Stimulated activated CD4-positive, alpha-beta T cell treated with anti-CD3 and anti-CD28 coated beads, Interleukin-1b, Interleukin-23, amount 100 ng/mL, for 48 hours (primary cell): ENCODE data around the gene CEP70.
"Not testable (repeated sequence)": the region's sequence is repeated elsewhere in the genome, so short reads cannot be mapped to it uniquely, and the experiment has no call there.

ENCODE experiments used
- DNase-seq: peaks from one replicate; pipeline ENCODE4 v3.0.0-alpha.2; 2020

The CEP70 gene

GRCh38 chr3:138467931-138468330 lies 126.1 kb downstream of the CEP70 start:
- no peak for DNase-seq

- no peak for DNase-seq
These were observed 128.1 kb downstream of the CEP70 start for GRCh38 chr3:138465925-138466324.

GRCh38 chr3:138465451-138465850 lies 128.6 kb downstream of the CEP70 start:
- no peak for DNase-seq

- no peak for DNase-seq
These were observed 129.6 kb downstream of the CEP70 start for GRCh38 chr3:138464491-138464860.

- no peak for DNase-seq
These were observed 130.2 kb downstream of the CEP70 start for GRCh38 chr3:138463724-138464490.

- no peak for DNase-seq
These were observed 132.2 kb downstream of the CEP70 start for GRCh38 chr3:138461896-138462295.

GRCh38 chr3:138461246-138461645 lies 132.8 kb downstream of the CEP70 start:
- DNase-seq: no peak

- no peak for DNase-seq
These were observed 133.4 kb downstream of the CEP70 start for GRCh38 chr3:138460536-138461205.

- DNase-seq: no peak
These were observed 134.2 kb downstream of the CEP70 start for GRCh38 chr3:138459619-138460535.

- DNase-seq: no peak
These were observed 135.1 kb downstream of the CEP70 start for GRCh38 chr3:138458774-138459499.

- no peak for DNase-seq
These were observed 136.0 kb downstream of the CEP70 start for GRCh38 chr3:138457863-138458735.

GRCh38 chr3:138456961-138457862 lies 136.8 kb downstream of the CEP70 start:
- DNase-seq: no peak

- DNase-seq: no peak
These were observed 138.0 kb downstream of the CEP70 start for GRCh38 chr3:138455801-138456716.

GRCh38 chr3:138453940-138454339 lies 140.1 kb downstream of the CEP70 start:
- DNase-seq: not testable (repeated sequence)

- no peak for DNase-seq
These were observed 141.6 kb downstream of the CEP70 start for GRCh38 chr3:138452436-138452835.

- no peak for DNase-seq
These were observed 142.4 kb downstream of the CEP70 start for GRCh38 chr3:138451595-138452162.

GRCh38 chr3:138450704-138451424 lies 143.2 kb downstream of the CEP70 start:
- DNase-seq: no peak

- no peak for DNase-seq
These were observed 143.9 kb downstream of the CEP70 start for GRCh38 chr3:138450181-138450580.
